K562 (cell line): ENCODE data around the gene BCKDHB.

Experiments used
- ZFX ChIP-seq: sonication (generic); formaldehyde crosslinking; IDR thresholded peaks from 2 replicates; pipeline ENCODE4 v1.8.0; 2022; ENCODE audit warnings: mild to moderate bottlenecking, missing genetic modification reagents, moderate library complexity
- ZNF212 ChIP-seq: fragments of 450-650 bp; formaldehyde crosslinking; IDR thresholded peaks from 2 replicates; pipeline ENCODE4 v1.4.0; 2020; ENCODE audit warnings: mild to moderate bottlenecking
- TF ChIP-seq, protein P1 (sequence below), 3 experiments: IDR thresholded peaks in 2 of 3; conservative IDR thresholded peaks in 1 of 3; 2 replicates each; pipeline ENCODE4 v1.5.1; 2011 to 2012; ENCODE audit warnings: low read length in 3 of 3, mild to moderate bottlenecking in 3 of 3, control low read depth in 2 of 3, improper control_type of control experiment in 1 of 3, inconsistent platforms in 1 of 3, low read depth in 1 of 3, mixed read lengths in 1 of 3, moderate library complexity in 1 of 3; ENCODE audit not compliant: insufficient read depth in 2 of 3

DNA sequence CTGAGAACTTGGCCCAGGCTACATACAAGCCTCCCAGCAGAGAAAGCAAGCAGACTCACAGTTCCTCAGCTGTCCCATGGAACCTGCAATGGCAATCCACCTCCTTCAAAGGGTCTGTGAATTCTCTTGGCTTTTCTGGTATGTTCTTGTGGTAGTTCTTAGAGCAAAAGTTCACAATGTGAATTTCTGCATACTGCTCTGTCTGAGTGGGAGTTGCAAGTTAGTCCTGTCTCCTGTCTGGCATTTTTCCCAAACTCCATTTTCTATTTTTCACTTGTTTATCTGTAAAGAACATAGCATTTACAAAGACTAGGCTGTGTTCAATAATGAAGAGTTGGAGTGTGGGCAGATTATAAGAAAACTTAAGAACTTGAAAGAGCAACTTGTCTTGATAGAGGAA lies 269.9 kb downstream of the BCKDHB start:
- TF ChIP-seq ZNF212 (no peak), ZFX (CRISPR knock-in tag) (no peak)
- TF ChIP-seq, protein P1, sequence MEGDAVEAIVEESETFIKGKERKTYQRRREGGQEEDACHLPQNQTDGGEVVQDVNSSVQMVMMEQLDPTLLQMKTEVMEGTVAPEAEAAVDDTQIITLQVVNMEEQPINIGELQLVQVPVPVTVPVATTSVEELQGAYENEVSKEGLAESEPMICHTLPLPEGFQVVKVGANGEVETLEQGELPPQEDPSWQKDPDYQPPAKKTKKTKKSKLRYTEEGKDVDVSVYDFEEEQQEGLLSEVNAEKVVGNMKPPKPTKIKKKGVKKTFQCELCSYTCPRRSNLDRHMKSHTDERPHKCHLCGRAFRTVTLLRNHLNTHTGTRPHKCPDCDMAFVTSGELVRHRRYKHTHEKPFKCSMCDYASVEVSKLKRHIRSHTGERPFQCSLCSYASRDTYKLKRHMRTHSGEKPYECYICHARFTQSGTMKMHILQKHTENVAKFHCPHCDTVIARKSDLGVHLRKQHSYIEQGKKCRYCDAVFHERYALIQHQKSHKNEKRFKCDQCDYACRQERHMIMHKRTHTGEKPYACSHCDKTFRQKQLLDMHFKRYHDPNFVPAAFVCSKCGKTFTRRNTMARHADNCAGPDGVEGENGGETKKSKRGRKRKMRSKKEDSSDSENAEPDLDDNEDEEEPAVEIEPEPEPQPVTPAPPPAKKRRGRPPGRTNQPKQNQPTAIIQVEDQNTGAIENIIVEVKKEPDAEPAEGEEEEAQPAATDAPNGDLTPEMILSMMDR (IDR thresholded peaks at IDR 0.05 in 2 of 3, conservative IDR thresholded peaks at IDR 0.05 in 1 of 3; ENCODE audit: insufficient read depth in 2 of 3, low read depth in 1 of 3, low read length in 3 of 3) = no peak
